ENCODE results near the gene FKBP10.

Gene FKBP10

DNA sequence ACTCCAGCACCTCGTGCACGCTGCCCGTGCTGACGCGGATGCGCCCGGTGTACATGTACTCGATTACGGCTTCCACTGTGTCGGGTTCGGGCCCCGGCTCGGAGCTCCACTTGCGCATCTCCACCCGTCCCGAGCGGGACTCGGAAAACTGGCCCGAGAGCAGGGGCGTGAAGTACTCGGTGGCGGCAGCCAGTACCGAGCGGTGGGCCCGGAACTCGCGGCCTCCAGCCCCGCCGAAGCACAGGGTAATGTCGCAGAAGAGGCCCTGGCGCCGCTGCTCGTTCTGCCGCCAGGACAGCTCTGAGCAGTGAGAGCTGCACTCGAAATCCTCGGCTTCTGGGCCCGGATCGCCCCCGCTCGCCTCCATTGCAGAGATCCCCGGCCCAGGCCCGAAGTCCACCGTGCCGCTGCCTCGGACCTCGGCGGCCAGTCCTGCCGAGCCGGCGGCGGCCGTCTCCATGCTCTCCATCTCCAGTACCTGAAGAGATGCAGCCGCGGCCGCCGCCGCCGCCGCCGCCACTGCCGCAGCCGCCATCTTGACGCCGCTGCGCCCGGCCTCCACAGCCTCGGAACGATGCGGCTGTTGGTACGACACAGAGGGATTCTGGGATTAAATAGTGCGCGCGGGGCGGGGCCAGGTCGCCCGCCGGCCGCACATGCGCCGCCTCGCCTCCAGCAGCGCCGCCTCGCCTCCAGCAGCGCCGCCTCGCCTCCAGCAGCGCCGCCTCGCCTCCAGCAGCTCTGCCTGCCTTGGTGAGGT lies 52.2 kb downstream of the FKBP10 start, which contains the start of gene KLHL11:
Gene KLHL11, minus strand, starts transcription at position 588 of the 760 bp plus-strand sequence. Its CDS starts 53 bp downstream, at position 535.
- peak; percentile 90 for DNase-seq
- Histone ChIP-seq H4K20me1 (ENCODE audit: insufficient read depth, low read length) (peaks cover 36% of the 10 kb centered on the region), H3K9me3 (ENCODE audit: insufficient read depth, low read length, severe bottlenecking) (no peaks in the 10 kb centered on the region), H3K79me2 (ENCODE audit: insufficient read depth, low read length) (peaks cover 50% of the 10 kb centered on the region), H3K4me2 (ENCODE audit: insufficient read depth, low read length) (peak within 1 kb of the TSS; percentile 93), H3K27ac (ENCODE audit: low read length) (peak within 1 kb of the TSS; percentile 87), H2AFZ (ENCODE audit: low read depth, low read length) (peak within 1 kb of the TSS; percentile 100), H3K9ac (ENCODE audit: low read depth, low read length) (peak within 1 kb of the TSS; percentile 83), H3K27me3 (ENCODE audit: insufficient read depth, low read length, poor library complexity) (no peaks in the 10 kb centered on the region), H3K4me1 (ENCODE audit: insufficient read depth, low read length) (peaks cover 35% of the 10 kb centered on the region), H3K36me3 (ENCODE audit: insufficient read depth, low read length) (peaks cover 36% of the 10 kb centered on the region), H3K4me3 (ENCODE audit: low read depth in 1 of 2, low read length in 2 of 2) (peak within 1 kb of the TSS; percentile 91 to 98)
- ATAC-seq (ENCODE audit: insufficient read depth, low read depth), result peak; percentile 94
- TF ChIP-seq, protein P1, sequence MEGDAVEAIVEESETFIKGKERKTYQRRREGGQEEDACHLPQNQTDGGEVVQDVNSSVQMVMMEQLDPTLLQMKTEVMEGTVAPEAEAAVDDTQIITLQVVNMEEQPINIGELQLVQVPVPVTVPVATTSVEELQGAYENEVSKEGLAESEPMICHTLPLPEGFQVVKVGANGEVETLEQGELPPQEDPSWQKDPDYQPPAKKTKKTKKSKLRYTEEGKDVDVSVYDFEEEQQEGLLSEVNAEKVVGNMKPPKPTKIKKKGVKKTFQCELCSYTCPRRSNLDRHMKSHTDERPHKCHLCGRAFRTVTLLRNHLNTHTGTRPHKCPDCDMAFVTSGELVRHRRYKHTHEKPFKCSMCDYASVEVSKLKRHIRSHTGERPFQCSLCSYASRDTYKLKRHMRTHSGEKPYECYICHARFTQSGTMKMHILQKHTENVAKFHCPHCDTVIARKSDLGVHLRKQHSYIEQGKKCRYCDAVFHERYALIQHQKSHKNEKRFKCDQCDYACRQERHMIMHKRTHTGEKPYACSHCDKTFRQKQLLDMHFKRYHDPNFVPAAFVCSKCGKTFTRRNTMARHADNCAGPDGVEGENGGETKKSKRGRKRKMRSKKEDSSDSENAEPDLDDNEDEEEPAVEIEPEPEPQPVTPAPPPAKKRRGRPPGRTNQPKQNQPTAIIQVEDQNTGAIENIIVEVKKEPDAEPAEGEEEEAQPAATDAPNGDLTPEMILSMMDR (IDR thresholded peaks at IDR 0.05; ENCODE audit: borderline replicate concordance, extremely low read depth, low read length, poor library complexity, severe bottlenecking), result no peak
- TF ChIP-seq EZH2 (IDR thresholded peaks at IDR 0.05; ENCODE audit: borderline replicate concordance, low read depth, low read length, severe bottlenecking), result no peak

DNA sequence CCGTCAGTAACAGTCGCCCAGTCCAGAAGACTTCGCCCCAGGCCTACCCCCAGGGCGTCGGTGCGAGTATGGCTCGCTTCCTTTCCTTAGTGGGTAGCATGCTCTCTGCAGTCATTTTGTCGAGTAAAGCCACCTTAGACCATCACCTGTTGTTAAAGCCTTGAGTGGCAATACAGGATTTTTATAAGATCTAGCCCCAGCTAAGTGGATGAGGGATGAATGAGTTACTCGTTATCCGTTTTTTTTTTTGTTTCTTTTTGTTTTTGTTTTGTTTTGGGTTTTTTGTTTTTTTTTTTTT lies 52.7 kb downstream of the FKBP10 start:
- Histone ChIP-seq H3K9ac (ENCODE audit: low read depth, low read length) (peak overlapping the region; percentile 83), H3K36me3 (ENCODE audit: insufficient read depth, low read length) (peaks cover 41% of the 10 kb centered on the region), H3K9me3 (ENCODE audit: insufficient read depth, low read length, severe bottlenecking) (no peaks in the 10 kb centered on the region), H3K27ac (ENCODE audit: low read length) (peak overlapping the region; percentile 87), H3K79me2 (ENCODE audit: insufficient read depth, low read length) (peaks cover 45% of the 10 kb centered on the region), H3K4me1 (ENCODE audit: insufficient read depth, low read length) (peaks cover 35% of the 10 kb centered on the region), H3K4me2 (ENCODE audit: insufficient read depth, low read length) (peak overlapping the region; percentile 91), H4K20me1 (ENCODE audit: insufficient read depth, low read length) (peaks cover 31% of the 10 kb centered on the region), H2AFZ (ENCODE audit: low read depth, low read length) (peak overlapping the region; percentile 100), H3K4me3 (ENCODE audit: low read depth in 1 of 2, low read length in 2 of 2) (peak overlapping the region; percentile 15 to 98; a peak in 3 of 4 replicates), H3K27me3 (ENCODE audit: insufficient read depth, low read length, poor library complexity) (no peaks in the 10 kb centered on the region)
- ATAC-seq (ENCODE audit: insufficient read depth, low read depth) (no peak; the same call in 2 of the 3 replicates), DNase-seq (no peak)
- no peak for TF ChIP-seq EZH2 (IDR thresholded peaks at IDR 0.05; ENCODE audit: borderline replicate concordance, low read depth, low read length, severe bottlenecking)
- TF ChIP-seq, protein P1 (IDR thresholded peaks at IDR 0.05; ENCODE audit: borderline replicate concordance, extremely low read depth, low read length, poor library complexity, severe bottlenecking), result no peak

DNA sequence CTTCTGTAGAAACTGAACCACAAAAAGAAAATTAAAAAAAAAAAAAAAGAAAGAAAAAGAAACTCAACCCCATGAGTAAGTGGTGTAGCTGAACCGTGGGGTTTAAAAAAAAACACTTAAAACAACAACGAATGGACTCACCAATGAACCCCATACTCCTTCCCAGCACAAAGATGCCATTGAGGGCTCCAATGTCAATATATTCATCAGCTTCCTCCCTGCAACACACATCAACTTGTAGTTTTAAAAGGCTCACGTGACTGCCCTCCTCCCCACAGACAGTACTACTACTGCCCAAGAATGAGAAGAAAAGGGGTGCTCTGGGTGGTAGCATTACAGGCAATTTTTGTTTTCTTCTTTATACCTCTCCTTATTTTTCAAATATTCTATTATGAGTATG lies 55.8 kb downstream of the FKBP10 start:
- Histone ChIP-seq H2AFZ (ENCODE audit: low read depth, low read length) (no peak overlapping the region), H3K9me3 (ENCODE audit: insufficient read depth, low read length, severe bottlenecking) (no peaks in the 10 kb centered on the region), H4K20me1 (ENCODE audit: insufficient read depth, low read length) (peaks cover 9% of the 10 kb centered on the region), H3K4me2 (ENCODE audit: insufficient read depth, low read length) (no peak overlapping the region), H3K27ac (ENCODE audit: low read length) (no peak overlapping the region), H3K9ac (ENCODE audit: low read depth, low read length) (no peak overlapping the region), H3K79me2 (ENCODE audit: insufficient read depth, low read length) (peaks cover 16% of the 10 kb centered on the region), H3K4me1 (ENCODE audit: insufficient read depth, low read length) (peaks cover 12% of the 10 kb centered on the region), H3K36me3 (ENCODE audit: insufficient read depth, low read length) (peaks cover 68% of the 10 kb centered on the region), H3K4me3 (ENCODE audit: low read depth in 1 of 2, low read length in 2 of 2) (no peak overlapping the region), H3K27me3 (ENCODE audit: insufficient read depth, low read length, poor library complexity) (no peaks in the 10 kb centered on the region)
- DNase-seq (no peak), ATAC-seq (ENCODE audit: insufficient read depth, low read depth) (no peak)
- no peak for TF ChIP-seq EZH2 (IDR thresholded peaks at IDR 0.05; ENCODE audit: borderline replicate concordance, low read depth, low read length, severe bottlenecking)
- TF ChIP-seq, protein P1 (IDR thresholded peaks at IDR 0.05; ENCODE audit: borderline replicate concordance, extremely low read depth, low read length, poor library complexity, severe bottlenecking), result no peak
